ENCODE measurements around the gene CAPN15.

DNA sequence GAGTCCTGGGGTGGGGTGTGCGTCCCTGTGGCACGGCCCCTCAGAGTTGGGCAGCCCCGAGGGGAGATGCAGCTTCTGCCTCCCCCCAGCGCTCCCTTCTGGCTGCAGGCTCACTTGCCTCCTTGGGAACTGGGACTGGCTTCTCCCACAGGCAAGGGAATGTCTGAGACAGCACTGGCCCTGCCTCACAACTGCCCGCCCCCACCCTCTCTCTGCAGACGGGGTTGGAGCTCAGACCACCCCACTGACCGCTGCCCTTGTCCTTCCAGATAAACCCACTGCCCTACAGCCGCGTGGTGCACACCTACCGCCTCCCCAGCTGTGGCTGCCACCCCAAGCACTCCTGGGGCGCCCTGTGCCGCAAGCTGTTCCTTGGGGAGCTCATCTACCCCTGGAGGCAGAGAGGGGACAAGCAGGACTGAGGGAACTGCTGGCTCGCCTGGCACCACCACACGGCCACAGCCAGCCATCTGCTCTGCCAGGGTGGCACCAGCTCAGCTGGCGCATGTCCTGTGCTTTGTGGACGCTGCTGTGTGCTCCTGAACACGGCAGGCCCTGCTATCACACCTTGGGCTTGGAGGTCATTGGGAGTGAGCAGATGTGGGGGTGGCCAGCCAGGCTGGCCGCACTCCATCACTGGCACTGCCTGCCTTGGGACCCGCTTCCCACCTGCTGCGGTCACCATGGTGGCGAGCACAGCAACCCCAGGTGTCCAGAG lies 55.3 kb downstream of the CAPN15 start:
- TF ChIP-seq, protein P1, sequence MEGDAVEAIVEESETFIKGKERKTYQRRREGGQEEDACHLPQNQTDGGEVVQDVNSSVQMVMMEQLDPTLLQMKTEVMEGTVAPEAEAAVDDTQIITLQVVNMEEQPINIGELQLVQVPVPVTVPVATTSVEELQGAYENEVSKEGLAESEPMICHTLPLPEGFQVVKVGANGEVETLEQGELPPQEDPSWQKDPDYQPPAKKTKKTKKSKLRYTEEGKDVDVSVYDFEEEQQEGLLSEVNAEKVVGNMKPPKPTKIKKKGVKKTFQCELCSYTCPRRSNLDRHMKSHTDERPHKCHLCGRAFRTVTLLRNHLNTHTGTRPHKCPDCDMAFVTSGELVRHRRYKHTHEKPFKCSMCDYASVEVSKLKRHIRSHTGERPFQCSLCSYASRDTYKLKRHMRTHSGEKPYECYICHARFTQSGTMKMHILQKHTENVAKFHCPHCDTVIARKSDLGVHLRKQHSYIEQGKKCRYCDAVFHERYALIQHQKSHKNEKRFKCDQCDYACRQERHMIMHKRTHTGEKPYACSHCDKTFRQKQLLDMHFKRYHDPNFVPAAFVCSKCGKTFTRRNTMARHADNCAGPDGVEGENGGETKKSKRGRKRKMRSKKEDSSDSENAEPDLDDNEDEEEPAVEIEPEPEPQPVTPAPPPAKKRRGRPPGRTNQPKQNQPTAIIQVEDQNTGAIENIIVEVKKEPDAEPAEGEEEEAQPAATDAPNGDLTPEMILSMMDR (IDR thresholded peaks at IDR 0.05): no peak
- no peak for TF ChIP-seq POLR2A (IDR thresholded peaks at IDR 0.05)

All from testis (tissue), 2 donors.